H1 (cell line): ENCODE results near the gene FBXL14. TPM values are rescaled to one million over a fixed set of nuclear protein-coding genes. Genes with fewer than 3 reads are reported as not detected.

Source experiments
- CTCF ChIA-PET: fragments of 300-600 bp; sonication (Branson Sonifier 250); formaldehyde crosslinking; loops from one replicate; lab custom pipeline; 2021; ENCODE audit not compliant: partially characterized antibody; lab: Charles Lee
- POLR2A ChIA-PET: fragments of 300-600 bp; sonication (Branson Sonifier 250); formaldehyde crosslinking; loops from one replicate; lab custom pipeline; 2021; ENCODE audit warnings: inconsistent platforms; ENCODE audit not compliant: partially characterized antibody; lab: Charles Lee
- DNase-seq, 2 experiments: peaks; one replicate each; pipeline versions ENCODE4 v3.0.0 to v3.0.0-alpha.2; 2010 to 2022; ENCODE audit warnings: low spot score in 2 of 2, low read depth in 1 of 2, mixed read lengths in 1 of 2
- FAIRE-seq: peaks from 2 replicates; lab custom pipeline; 2011; peaks lifted over from hg19 to GRCh38; lab: Jason Lieb, UNC
- H2AFZ ChIP-seq: 2 replicates; pipeline ENCODE4 v1.8.1; 2012; ENCODE audit warnings: low read length, inconsistent platforms
- H2AK5ac ChIP-seq: 2 replicates; pipeline ENCODE4 v1.6.1; 2013; ENCODE audit warnings: low read depth, low read length
- H2BK120ac ChIP-seq: replicated peaks from 2 replicates; pipeline ENCODE3; 2013; ENCODE audit warnings: low read depth, low read length, inconsistent platforms
- H2BK12ac ChIP-seq: 2 replicates; pipeline ENCODE4 v1.6.1; 2013; ENCODE audit warnings: low read depth, low read length
- H2BK15ac ChIP-seq: 2 replicates; pipeline ENCODE4 v1.6.1; 2013; ENCODE audit warnings: low read length
- H2BK20ac ChIP-seq: 2 replicates; pipeline ENCODE4 v1.6.1; 2013; ENCODE audit warnings: low read length
- H2BK5ac ChIP-seq: 2 replicates; pipeline ENCODE4 v1.6.1; 2013; ENCODE audit warnings: low read depth, low read length
- H3K14ac ChIP-seq: 2 replicates; pipeline ENCODE4 v1.6.1; 2013; ENCODE audit warnings: inconsistent platforms; ENCODE audit not compliant: insufficient read length
- H3K18ac ChIP-seq: 2 replicates; pipeline ENCODE4 v1.6.1; 2013; ENCODE audit warnings: low read length; ENCODE audit errors: extremely low read depth
- H3K23ac ChIP-seq: 2 replicates; pipeline ENCODE4 v1.6.1; 2013; ENCODE audit warnings: inconsistent platforms; ENCODE audit not compliant: insufficient read length
- H3K23me2 ChIP-seq: 2 replicates; pipeline ENCODE4 v1.6.1; 2013; ENCODE audit warnings: low read depth, low read length
- H3K27ac ChIP-seq: 2 replicates; pipeline ENCODE4 v1.6.1; 2011; ENCODE audit warnings: low read depth, low read length, inconsistent platforms
- H3K27me3 ChIP-seq, 4 experiments: replicated peaks in 1 of 4; 1 replicate in 1 of 4; 2 replicates in 3 of 4; pipeline versions ENCODE4 v1.6.1 to v1.8.1; 2011 to 2013; ENCODE audit warnings: low read length in 3 of 4, mild to moderate bottlenecking in 3 of 4, inconsistent platforms in 2 of 4, mixed read lengths in 2 of 4, moderate library complexity in 1 of 4; ENCODE audit not compliant: control insufficient read depth in 3 of 4, insufficient read depth in 3 of 4; ENCODE audit errors: extremely low read depth in 1 of 4
- H3K36me3 ChIP-seq, 4 experiments: 2 replicates each; pipeline versions ENCODE4 v1.6.1 to v1.8.1; 2011 to 2013; ENCODE audit warnings: mild to moderate bottlenecking in 4 of 4, low read length in 3 of 4, moderate library complexity in 2 of 4, control low read depth in 1 of 4, inconsistent platforms in 1 of 4; ENCODE audit not compliant: insufficient read depth in 4 of 4, control insufficient read depth in 2 of 4
- H3K4ac ChIP-seq: replicated peaks from 2 replicates; pipeline ENCODE3; 2013; ENCODE audit warnings: low read length, low read depth, mixed read lengths, inconsistent platforms; ENCODE audit not compliant: insufficient read length
- H3K4me1 ChIP-seq, 4 experiments: replicated peaks in 1 of 4; 1 replicate in 1 of 4; 2 replicates in 3 of 4; pipeline versions ENCODE4 v1.6.1 to v1.8.1; 2011 to 2013; ENCODE audit warnings: low read length in 3 of 4, inconsistent platforms in 2 of 4, mixed read lengths in 1 of 4; ENCODE audit not compliant: insufficient read depth in 4 of 4, control insufficient read depth in 3 of 4
- H3K4me2 ChIP-seq, 2 experiments: 2 replicates each; pipeline versions ENCODE4 v1.6.1 to v1.8.1; 2011 to 2013; ENCODE audit warnings: low read depth in 2 of 2, low read length in 2 of 2, control low read depth in 1 of 2, inconsistent platforms in 1 of 2, mild to moderate bottlenecking in 1 of 2; ENCODE audit not compliant: insufficient read depth in 1 of 2
- H3K4me3 ChIP-seq, 4 experiments: fragments of 200-600, 300-600 bp in 1 of 4; sonication (generic), shearing (Covaris generic), sonication (Bioruptor Twin) in 1 of 4; 2 replicates each; pipeline versions ENCODE4 v1.5.1 to v1.8.1; 2011 to 2016; ENCODE audit warnings: low read length in 4 of 4, low read depth in 3 of 4, control low read depth in 2 of 4, inconsistent platforms in 2 of 4, mild to moderate bottlenecking in 2 of 4, mixed read lengths in 1 of 4, moderate library complexity in 1 of 4; ENCODE audit not compliant: insufficient read depth in 2 of 4; ENCODE audit errors: extremely low read depth in 1 of 4
- H3K56ac ChIP-seq: replicated peaks from 2 replicates; pipeline ENCODE3; 2013; ENCODE audit warnings: low read depth, mild to moderate bottlenecking, mixed read lengths, low read length, inconsistent platforms; ENCODE audit not compliant: insufficient read length
- H3K79me1 ChIP-seq: 2 replicates; pipeline ENCODE4 v1.6.1; 2013; ENCODE audit warnings: low read depth, low read length, control low read depth
- H3K79me2 ChIP-seq, 2 experiments: 2 replicates each; pipeline versions ENCODE4 v1.6.1 to v1.8.1; 2012 to 2013; ENCODE audit warnings: low read length in 2 of 2, mild to moderate bottlenecking in 2 of 2, inconsistent platforms in 1 of 2; ENCODE audit not compliant: insufficient read depth in 2 of 2, control insufficient read depth in 1 of 2
- H3K9ac ChIP-seq, 4 experiments: replicated peaks in 1 of 4; 1 replicate in 1 of 4; 2 replicates in 3 of 4; pipeline versions ENCODE4 v1.6.1 to v1.8.1; 2011 to 2013; ENCODE audit warnings: low read depth in 3 of 4, low read length in 3 of 4, control low read depth in 2 of 4, mild to moderate bottlenecking in 2 of 4, moderate library complexity in 2 of 4, inconsistent platforms in 1 of 4; ENCODE audit errors: extremely low read depth in 1 of 4
- H3K9me3 ChIP-seq, 2 experiments: 2 replicates each; pipeline versions ENCODE4 v1.6.1 to v1.8.1; 2012 to 2013; ENCODE audit warnings: mild to moderate bottlenecking in 2 of 2, moderate library complexity in 2 of 2, control low read depth in 1 of 2, inconsistent platforms in 1 of 2, low read depth in 1 of 2, low read length in 1 of 2, mixed read lengths in 1 of 2; ENCODE audit not compliant: insufficient read depth in 2 of 2
- H4K20me1 ChIP-seq, 2 experiments: replicated peaks in 1 of 2; 2 replicates each; pipeline versions ENCODE3 to v1.8.1; 2011 to 2013; ENCODE audit warnings: inconsistent platforms in 2 of 2, low read length in 2 of 2, mild to moderate bottlenecking in 1 of 2; ENCODE audit not compliant: insufficient read depth in 2 of 2, control insufficient read depth in 1 of 2
- H4K5ac ChIP-seq: 2 replicates; pipeline ENCODE4 v1.6.1; 2013; ENCODE audit warnings: low read length, low read depth, mixed read lengths, inconsistent platforms; ENCODE audit not compliant: insufficient read length
- H4K8ac ChIP-seq: 2 replicates; pipeline ENCODE4 v1.8.0; 2013; ENCODE audit warnings: mild to moderate bottlenecking, moderate library complexity, low read length, inconsistent platforms; ENCODE audit not compliant: insufficient read depth; ENCODE audit errors: extremely low read depth
- H4K91ac ChIP-seq: replicated peaks from 2 replicates; pipeline ENCODE3; 2013; ENCODE audit warnings: low read length, mixed read lengths, inconsistent platforms; ENCODE audit not compliant: insufficient read length
- CHD1 ChIP-seq: IDR thresholded peaks from 2 replicates; pipeline ENCODE4 v1.6.1; 2012; ENCODE audit warnings: low read depth, low read length, improper control_type of control experiment
- ZNF274 ChIP-seq: IDR thresholded peaks from 2 replicates; pipeline ENCODE4 v1.7.0; 2012; ENCODE audit warnings: low read length, borderline replicate concordance; ENCODE audit errors: extremely low read depth
- WGBS, 2 experiments: shearing (Covaris generic) in 1 of 2; methylation state at CpG; one replicate each; pipeline versions ENCODE4 v1.1.6 to v1.1.7; 2013 to 2015; ENCODE audit warnings: low lambda C conversion rate in 2 of 2, mixed read lengths in 2 of 2, inconsistent platforms in 1 of 2, low coverage in 1 of 2, missing lambda C conversion rate in 1 of 2; ENCODE audit not compliant: insufficient replicate concordance in 2 of 2, insufficient coverage in 1 of 2, insufficient read length in 1 of 2; ENCODE audit errors: extremely low coverage in 1 of 2, missing lambda C conversion rate in 1 of 2; 5-methylcytosine and 5-hydroxymethylcytosine counted together
- polyA plus RNA-seq, 7 experiments: library from polyadenylated mRNA; depleted of rRNA in 3 of 7; stranded (reverse) in 5 of 7; unstranded in 2 of 7; fragments of >200 nt in 5 of 7; fragments of 200-250 nt in 2 of 7; gene quantifications; 1 replicate in 5 of 7; 2 replicates in 1 of 7; 4 replicates in 1 of 7; pipeline versions ENCODE4 v1.2.1 to v1.2.3, GENCODE V29; 2011 to 2013; ENCODE audit warnings: missing spikeins in 2 of 7, mixed read lengths in 2 of 7
- total RNA-seq: library from RNA; stranded (reverse); fragmentation: NEBNext Ultra II Directional; extraction: Animal tissue kit (Norgen Biotek cat#: 25700); gene quantifications from 2 replicates; pipeline ENCODE4 v1.2.1, GENCODE V29; 2021

Gene FBXL14
- total and polyA plus RNA-seq, 2 of the 8 experiments (the other 6 are each of a cell fraction or from before 2014, with no cell fraction given) = 5.5 to 9.6 TPM

DNA sequence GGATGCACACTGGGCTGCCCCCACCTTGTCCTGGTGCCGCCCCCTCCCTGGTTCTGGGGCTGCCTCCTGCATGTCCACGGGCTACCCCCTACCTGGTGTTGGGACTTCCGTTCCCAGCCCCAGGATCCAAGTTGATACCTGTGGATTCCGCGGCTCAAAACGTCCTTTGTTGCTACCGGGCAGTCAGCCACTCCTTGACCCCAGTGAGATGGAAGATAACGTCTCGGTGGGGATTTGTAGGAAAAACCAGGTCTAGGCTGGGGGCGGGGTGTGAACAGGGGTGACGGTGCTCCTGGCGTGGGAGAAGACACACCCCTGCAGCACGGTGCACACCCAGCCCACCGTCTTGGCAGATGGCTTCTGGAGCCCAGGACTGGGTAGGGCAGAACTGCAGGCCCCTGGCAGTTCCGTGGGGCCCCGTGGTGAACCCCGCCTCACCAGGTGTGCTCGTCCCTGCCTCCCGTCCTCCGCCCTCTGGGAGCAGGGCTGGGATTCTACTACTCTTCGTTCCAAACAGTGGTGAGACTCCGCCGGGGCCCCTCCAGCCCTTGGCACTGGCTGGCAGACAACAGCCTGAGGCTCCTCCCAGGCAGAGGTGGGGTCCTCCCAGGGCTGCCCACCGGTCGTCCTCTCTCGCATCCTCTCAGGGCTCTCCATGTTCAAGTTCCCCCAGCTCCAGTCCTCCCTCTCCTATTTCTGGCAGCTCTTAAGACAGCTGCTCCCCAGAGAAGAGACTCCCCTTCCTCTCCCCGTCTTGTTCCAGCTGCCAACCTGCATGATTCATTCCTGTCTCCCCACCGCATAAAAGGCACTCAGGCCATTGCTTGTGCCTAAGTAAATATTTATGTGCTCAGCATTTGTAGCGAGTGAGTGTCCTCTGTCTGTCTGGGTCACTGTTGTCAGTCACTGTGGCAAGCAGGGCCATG lies 75.5 kb downstream of the FBXL14 start:
- POLR2A ChIA-PET = interaction anchor here (0.9 kb wide), 1 partner anchor 73 kb away, joined by 3 read pairs; no protein-coding TSS in a partner anchor
- no peak overlapping the region for H4K8ac ChIP-seq
- no peak overlapping the region for H3K4ac ChIP-seq
- no peaks in the 10 kb centered on the region for H3K36me3 ChIP-seq
- no peak overlapping the region for H4K5ac ChIP-seq
- no peak overlapping the region for H2BK5ac ChIP-seq
- peaks cover 0 to 9% (median 7%) of the 10 kb centered on the region in 4 experiments; a peak in 6 of 7 replicates for H3K4me1 ChIP-seq
- peak overlapping the region; percentile 60; the same call in 1 of the 2 replicates for H3K18ac ChIP-seq
- H2BK12ac ChIP-seq = no peak overlapping the region
- H2AFZ ChIP-seq = no peak overlapping the region
- CTCF ChIA-PET = interaction anchor here (0.6 to 5.2 kb wide), 21 partner anchors 10 to 503 kb away, joined by 3 to 88 read pairs (median 4); no protein-coding TSS in a partner anchor
- H3K9ac ChIP-seq = no peak overlapping the region
- H2BK120ac ChIP-seq = no peak overlapping the region
- WGBS, 2 experiments = 84% methylated on average over 28 of the region's 29 CpGs; no CpG with 5 or more reads in 1 of the 2 experiments
- H3K56ac ChIP-seq = no peak overlapping the region
- no peaks in the 10 kb centered on the region for H4K20me1 ChIP-seq
- H3K23ac ChIP-seq = no peak overlapping the region
- no peak overlapping the region for H3K4me2 ChIP-seq
- no peak overlapping the region for H3K14ac ChIP-seq
- FAIRE-seq (no peak), DNase-seq (no peak)
- H3K27ac ChIP-seq = no peak overlapping the region
- no peak overlapping the region for H4K91ac ChIP-seq
- H3K79me2 ChIP-seq = no peaks in the 10 kb centered on the region
- H3K9me3 ChIP-seq = peaks cover 0 to 2% of the 10 kb centered on the region in 2 experiments; a peak in 1 of 4 replicates
- H3K27me3 ChIP-seq = peaks cover 0 to 4% (median 2%) of the 10 kb centered on the region in 4 experiments; a peak in 2 of 7 replicates
- no peak overlapping the region for H3K4me3 ChIP-seq
- no peaks in the 10 kb centered on the region for H3K79me1 ChIP-seq
- no peak overlapping the region for H2AK5ac ChIP-seq
- H2BK20ac ChIP-seq = no peak overlapping the region
- no peaks in the 10 kb centered on the region for H3K23me2 ChIP-seq
- peak overlapping the region; percentile 61; the same call in 1 of the 2 replicates for H2BK15ac ChIP-seq
- TF ChIP-seq ZNF274 (no peak), CHD1 (no peak)
